HG02840 (cell line): ENCODE data around the gene ELF3.
"Not testable (repeated sequence)": the region's sequence is repeated elsewhere in the genome, so short reads cannot be mapped to it uniquely, and the experiment has no call there.

ENCODE experiments used
- ATAC-seq: cut with Tn5 transposase; IDR thresholded peaks from one replicate; pipeline ENCODE4 v1.9.1; 2021; ENCODE audit warnings: mild to moderate bottlenecking, moderate library complexity, moderate number of reproducible peaks; ENCODE audit not compliant: unreplicated experiment, low FRiP score

Gene ELF3

GRCh38 chr1:202062636-202063035 lies 52.2 kb downstream of the ELF3 start:
- not testable (repeated sequence) for ATAC-seq

DNA sequence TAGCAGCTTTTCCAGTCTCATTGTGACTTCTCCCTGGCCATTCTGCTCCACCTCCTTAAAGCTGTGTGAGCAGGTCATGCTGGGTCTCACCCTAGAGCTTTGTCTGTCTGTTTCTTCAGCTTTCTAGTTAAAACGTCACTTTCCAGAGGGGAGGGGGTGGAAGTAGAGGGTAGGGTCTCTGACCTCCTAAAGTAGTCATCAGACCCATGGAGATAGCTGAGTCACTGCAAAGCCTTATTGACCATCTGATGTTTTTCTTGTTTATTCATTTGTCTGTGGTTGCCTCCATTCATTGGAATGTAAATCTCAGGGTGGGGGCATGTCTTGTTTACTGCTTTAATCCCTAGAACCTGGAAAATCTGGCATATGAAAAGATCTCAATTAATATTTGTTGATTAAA lies 52.7 kb downstream of the ELF3 start:
- ATAC-seq = no peak

DNA sequence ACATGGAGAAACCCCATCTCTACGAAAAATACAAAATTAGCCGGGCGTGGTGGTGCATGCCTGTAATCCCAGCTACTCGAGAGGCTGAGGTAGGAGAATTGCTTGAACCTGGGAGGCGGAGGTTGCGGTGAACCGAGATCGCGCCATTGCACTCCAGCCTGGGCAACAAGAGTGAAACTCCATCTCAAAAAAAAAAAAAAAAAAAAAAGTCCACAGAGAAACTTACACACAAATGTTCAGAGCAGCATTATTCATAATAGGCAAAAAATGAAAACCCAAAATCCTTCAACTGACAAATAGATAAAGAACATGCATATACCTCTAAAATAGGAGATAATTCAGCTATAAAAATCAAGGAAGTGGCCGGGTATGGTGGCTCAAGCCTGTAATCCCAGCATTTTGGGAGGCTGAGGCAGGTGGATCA lies 54.5 kb downstream of the ELF3 start:
- ATAC-seq = not testable (repeated sequence)
